ENCODE results near the gene MTFR1L.

MTFR1L gene

DNA sequence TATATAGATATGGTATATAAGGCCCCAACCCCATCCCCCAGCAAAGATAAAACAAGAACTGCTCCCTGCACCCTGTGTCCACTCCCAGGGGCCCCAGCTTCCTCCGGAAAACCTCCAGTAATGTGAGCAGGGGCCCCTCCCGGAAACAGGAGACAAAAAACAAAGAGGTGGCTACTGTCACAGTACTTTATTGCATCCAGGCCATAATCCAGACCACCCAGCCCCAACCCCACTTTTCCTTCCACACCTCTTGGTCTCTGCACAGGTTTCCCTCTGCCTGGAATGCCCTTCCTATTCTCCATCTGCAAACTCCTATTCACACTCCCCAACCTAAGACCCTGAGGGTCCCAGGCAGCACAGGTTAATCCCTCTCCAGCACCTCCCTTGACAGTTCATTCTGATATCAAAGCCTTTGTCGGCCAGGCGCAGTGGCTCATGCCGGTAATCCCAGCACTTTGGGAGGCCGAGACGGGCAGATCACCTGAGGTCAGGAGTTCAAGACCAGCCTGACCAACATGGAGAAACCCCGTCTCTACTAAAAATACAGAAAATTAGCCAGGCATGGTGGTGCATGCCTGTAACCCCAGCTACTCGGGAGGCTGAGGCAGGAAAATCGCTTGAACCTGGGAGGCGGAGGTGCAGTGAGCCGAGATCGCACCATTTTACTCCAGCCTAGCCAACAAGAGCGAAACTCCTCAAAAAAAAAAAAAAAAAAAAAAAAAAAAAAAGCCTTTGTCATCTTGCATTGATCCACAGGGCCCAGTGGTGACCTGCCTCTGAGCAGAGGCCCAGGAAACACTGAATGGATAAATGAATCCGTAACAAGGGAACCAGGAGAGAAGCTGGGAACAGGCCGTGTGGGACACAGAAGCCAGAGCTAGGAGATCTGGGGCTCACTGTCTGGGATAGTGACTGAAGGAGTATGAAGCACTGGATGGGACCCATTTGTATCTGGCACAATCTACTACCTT, 41.8 kb downstream of the MTFR1L start:
- FAIRE-seq = no peak
- DNase-seq (ENCODE audit: low spot score) = no peak

- FAIRE-seq (no peak), DNase-seq (ENCODE audit: low spot score) (no peak)
Measured at GRCh38 chr1:25862785-25863485, 43.2 kb downstream of the MTFR1L start.

GRCh38 chr1:25863486-25864262, 43.9 kb downstream of the MTFR1L start:
- FAIRE-seq (no peak), DNase-seq (ENCODE audit: low spot score) (no peak)

- FAIRE-seq = no peak
- DNase-seq (ENCODE audit: low spot score) = no peak
Measured at GRCh38 chr1:25864434-25864833, 44.7 kb downstream of the MTFR1L start.

DNA sequence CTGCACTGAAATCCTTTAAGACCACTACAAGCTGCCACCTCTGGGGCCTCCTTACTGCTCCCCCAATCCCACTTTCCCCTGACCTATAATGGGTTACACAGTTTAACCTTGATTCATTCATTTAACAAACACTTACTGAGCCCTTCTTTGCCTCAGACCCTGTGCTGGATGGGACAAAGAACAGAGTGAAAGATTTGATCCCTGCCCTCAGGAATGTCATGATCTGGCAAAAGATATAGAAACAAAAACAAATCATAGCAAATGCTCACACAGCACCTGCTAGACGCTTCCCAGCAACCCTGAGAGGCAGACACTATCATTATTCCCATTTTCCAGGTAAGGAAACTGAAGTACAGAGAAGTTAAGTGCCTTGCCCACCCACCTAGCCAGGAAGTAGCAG, 46.5 kb downstream of the MTFR1L start:
- no peak for DNase-seq (ENCODE audit: low spot score)
- no peak for FAIRE-seq

- FAIRE-seq (peak; percentile 20), DNase-seq (ENCODE audit: low spot score) (no peak)
Measured at GRCh38 chr1:25867210-25867991, 47.6 kb downstream of the MTFR1L start.

DNA sequence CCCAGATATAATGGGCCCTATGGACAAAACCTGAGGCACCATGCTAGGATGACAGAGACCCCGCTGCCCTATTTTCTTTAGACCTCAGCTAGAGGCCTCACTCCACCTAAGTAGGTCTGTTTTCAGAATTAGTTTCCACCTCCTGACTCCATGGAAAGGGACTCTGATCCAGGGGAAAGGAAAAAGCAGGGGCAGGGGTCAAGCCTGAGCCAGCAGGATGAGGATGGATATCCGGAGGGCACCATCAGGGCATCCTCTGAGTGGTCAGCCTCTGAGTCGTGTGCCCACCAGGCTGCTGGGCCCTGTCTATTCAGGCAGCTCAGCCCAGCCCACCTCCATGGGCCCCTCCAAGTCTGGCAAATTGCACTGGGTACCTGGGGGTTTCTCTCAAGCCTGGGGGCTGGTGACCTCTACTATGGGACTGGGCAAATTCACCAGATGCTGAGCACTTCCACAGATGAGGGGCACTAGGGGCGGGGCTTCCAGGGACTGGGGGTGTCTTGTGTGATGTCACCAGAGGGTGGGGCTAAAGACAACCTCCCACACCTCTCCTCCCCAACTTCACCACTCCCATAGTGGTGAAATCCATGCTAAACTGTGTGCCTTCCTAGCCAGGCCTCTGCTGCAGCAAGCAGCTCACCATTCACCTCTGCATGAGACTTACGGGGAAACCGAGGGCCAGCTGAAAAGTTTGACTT, 50.3 kb downstream of the MTFR1L start:
- no peak for DNase-seq (ENCODE audit: low spot score)
- FAIRE-seq = no peak

- FAIRE-seq (no peak), DNase-seq (ENCODE audit: low spot score) (no peak)
Measured at GRCh38 chr1:25870614-25871013, 50.9 kb downstream of the MTFR1L start.

GRCh38 chr1:25871086-25871703, 51.4 kb downstream of the MTFR1L start:
- no peak for FAIRE-seq
- DNase-seq (ENCODE audit: low spot score) = no peak

- FAIRE-seq (no peak), DNase-seq (ENCODE audit: low spot score) (no peak)
Measured at GRCh38 chr1:25871704-25872494, 52.1 kb downstream of the MTFR1L start.

DNA sequence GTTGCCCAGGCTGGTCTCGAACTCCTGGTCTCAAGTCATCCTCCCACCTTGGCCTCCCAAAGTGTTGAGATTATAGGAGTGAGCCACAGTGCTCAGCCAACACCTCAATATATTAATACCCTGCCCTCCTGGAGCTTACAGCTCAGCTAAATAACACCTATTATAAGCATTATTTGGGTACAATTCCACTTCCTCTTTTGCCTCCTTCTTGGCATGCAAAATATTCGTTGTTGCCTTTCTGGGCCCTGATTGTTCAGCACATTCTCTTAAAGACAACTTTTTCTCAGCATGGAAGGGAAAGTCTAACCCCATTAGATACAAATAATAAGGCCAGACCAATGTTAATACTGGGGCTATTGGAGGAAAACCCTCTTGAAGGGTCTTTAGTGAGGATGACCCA, 53.0 kb downstream of the MTFR1L start:
- DNase-seq (ENCODE audit: low spot score) = no peak
- no peak for FAIRE-seq

DNA sequence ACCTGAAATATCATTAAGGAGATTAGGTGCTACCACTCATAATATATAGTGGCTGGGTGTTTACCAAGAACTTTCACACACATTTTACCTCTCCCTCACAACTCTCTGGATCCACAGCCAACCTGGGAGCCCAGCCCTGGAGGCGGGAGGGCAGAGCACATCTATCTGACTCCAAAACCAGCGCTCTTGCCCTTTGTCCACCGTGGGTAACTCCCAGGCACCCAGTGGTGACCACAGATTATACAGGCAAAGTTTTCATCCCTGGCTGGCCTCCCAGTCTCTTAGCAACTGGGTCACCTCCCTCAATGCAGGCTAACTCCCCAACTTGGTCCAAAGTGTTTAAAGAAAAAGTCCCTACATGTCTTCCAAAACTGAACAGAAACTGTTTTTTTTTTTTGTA, 53.4 kb downstream of the MTFR1L start:
- FAIRE-seq (no peak), DNase-seq (ENCODE audit: low spot score) (no peak)

- no peak for DNase-seq (ENCODE audit: low spot score)
- no peak for FAIRE-seq
Measured at GRCh38 chr1:25874209-25874608, 54.5 kb downstream of the MTFR1L start.

- FAIRE-seq = no peak
- no peak for DNase-seq (ENCODE audit: low spot score)
Measured at GRCh38 chr1:25874635-25875153, 54.9 kb downstream of the MTFR1L start.

GRCh38 chr1:25875154-25875855, 55.6 kb downstream of the MTFR1L start, which contains the start of gene PAQR7:
Gene PAQR7 (minus strand): TSS chr1:25875708. CDS start chr1:25863839, 11,869 bp downstream.
- DNase-seq (ENCODE audit: low spot score) (no peak), FAIRE-seq (no peak)

DNA sequence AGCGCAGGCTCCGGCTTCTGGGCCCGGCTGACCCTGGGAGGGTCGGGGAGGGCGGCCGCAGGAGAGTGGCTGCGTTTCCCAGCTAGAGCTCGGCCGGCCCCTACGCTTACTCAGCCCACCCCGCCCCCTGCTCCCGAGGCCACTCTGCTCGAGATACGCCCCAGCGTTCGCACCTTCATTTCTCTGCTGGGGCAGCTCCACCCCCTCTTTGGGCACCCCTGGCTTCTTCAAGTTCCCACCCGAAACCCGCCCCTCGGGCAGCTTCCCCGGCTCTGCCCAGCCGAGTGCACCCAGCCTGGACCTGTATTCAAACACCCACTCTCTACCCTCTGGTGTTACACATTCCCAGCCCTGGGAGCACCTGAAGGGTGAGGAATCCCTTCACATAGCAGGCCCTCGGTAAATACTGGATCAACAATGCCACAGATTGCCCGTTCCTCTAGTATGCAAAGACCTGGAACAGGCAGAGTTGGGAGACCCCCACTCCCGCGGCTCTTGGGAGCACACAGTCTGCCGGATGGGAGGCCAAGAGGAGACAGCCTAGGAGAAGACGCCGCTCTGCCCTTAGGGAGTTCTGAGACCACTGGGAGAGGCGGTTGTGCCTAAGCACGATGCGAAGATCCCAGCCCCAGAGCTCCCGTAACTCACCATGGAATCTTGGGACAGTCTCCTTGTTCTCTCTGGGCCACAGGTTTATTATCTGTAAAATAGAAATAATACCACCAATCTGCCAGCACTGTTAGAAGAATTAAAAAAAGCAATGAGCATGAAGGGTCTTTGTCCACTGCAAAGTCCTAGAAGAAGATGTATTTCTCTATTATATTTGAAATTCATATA, 56.3 kb downstream of the MTFR1L start:
- no peak for FAIRE-seq

DNA sequence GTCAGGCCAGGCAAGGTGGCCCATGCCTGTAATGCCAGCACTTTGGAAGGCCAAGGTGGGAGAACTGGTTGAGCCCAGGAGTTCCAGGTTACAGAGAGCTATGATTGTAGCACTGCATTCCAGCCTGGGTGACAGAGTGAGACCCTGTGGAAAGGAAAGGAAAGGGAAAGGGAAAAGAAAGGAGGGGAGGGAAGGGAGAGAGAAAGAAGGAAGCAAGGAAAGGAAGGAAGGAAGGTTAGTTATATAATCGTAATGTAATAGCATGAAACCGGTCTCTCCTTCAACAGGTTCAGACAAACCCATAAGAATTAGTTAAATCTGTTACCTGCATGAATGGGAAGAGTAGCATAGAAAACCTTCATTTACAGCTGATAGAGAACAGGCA, 56.9 kb downstream of the MTFR1L start:
- FAIRE-seq = no peak
- no peak for DNase-seq (ENCODE audit: low spot score)

More for the DNA sequence above, 56.3 kb downstream of the MTFR1L start:
- DNase-seq (ENCODE audit: low spot score) = no peak

All from RCC 7860 (cell line).